A673 (cell line): ENCODE results near the gene PRICKLE1. TPM values are rescaled to one million over a fixed set of nuclear protein-coding genes. Genes with fewer than 3 reads are reported as not detected.

Source experiments
- BruUV-seq: library from RNA; stranded (reverse); fragments of 400-500 nt; replicated peaks from 2 replicates; lab custom pipeline; 2021; lab: Mats Ljungman, UMichigan
- CTCF ChIA-PET: fragments of 300-600 bp; sonication (Branson Sonifier 250); formaldehyde crosslinking; loops from one replicate; lab custom pipeline; 2022; ENCODE audit warnings: antibody characterized with exemption; lab: Charles Lee
- POLR2A ChIA-PET: fragments of 300-600 bp; sonication (Branson Sonifier 250); formaldehyde crosslinking; loops from one replicate; lab custom pipeline; 2022; ENCODE audit warnings: antibody characterized with exemption; ENCODE audit not compliant: low non-redundant PET; lab: Charles Lee
- DNase-seq: peaks from one replicate; pipeline ENCODE4 v3.0.0-alpha.2; 2015; ENCODE audit warnings: low spot score
- H3K27ac ChIP-seq: fragments of 200-600 bp; sonication (generic); 2 replicates; pipeline ENCODE4 v1.5.1; 2016; ENCODE audit warnings: mixed run types, low read depth, mild to moderate bottlenecking, mixed read lengths, antibody characterized with exemption, low read length; ENCODE audit not compliant: poor library complexity, severe bottlenecking
- H3K27me3 ChIP-seq: fragments of 200-600 bp; sonication (generic); replicated peaks from 2 replicates; pipeline ENCODE4 v1.6.1; 2017; ENCODE audit warnings: mixed run types, low read depth, mild to moderate bottlenecking, mixed read lengths, antibody characterized with exemption, low read length; ENCODE audit not compliant: insufficient read depth, poor library complexity
- H3K36me3 ChIP-seq: fragments of 200-600 bp; sonication (generic); 2 replicates; pipeline ENCODE4 v1.6.1; 2016; ENCODE audit warnings: mixed run types, mild to moderate bottlenecking, mixed read lengths, antibody characterized with exemption, low read length; ENCODE audit not compliant: insufficient read depth, poor library complexity, severe bottlenecking
- H3K4me1 ChIP-seq: fragments of 200-600 bp; sonication (generic); 2 replicates; pipeline ENCODE4 v1.6.1; 2017; ENCODE audit warnings: mixed run types, mild to moderate bottlenecking, mixed read lengths, antibody characterized with exemption, low read length; ENCODE audit not compliant: insufficient read depth, poor library complexity, severe bottlenecking
- H3K4me3 ChIP-seq: fragments of 200-600 bp; sonication (generic); 2 replicates; pipeline ENCODE4 v1.5.1; 2016; ENCODE audit warnings: low read depth, mixed run types, mild to moderate bottlenecking, mixed read lengths, low read length; ENCODE audit not compliant: poor library complexity, severe bottlenecking
- H3K9me3 ChIP-seq: fragments of 200-600 bp; sonication (generic); 2 replicates; pipeline ENCODE4 v1.6.1; 2016; ENCODE audit warnings: mixed run types, low read depth, mild to moderate bottlenecking, mixed read lengths, antibody characterized with exemption, low read length; ENCODE audit not compliant: poor library complexity, severe bottlenecking
- CTCF ChIP-seq: fragments of 300-800, 200-600 bp; sonication (generic); conservative IDR thresholded peaks from 2 replicates; pipeline ENCODE4 v1.5.1; 2017; ENCODE audit warnings: low read depth, mild to moderate bottlenecking, antibody characterized with exemption, low read length, moderate library complexity, mixed read lengths
- EZH2 ChIP-seq: fragments of 200-600 bp; sonication (generic); IDR thresholded peaks from 2 replicates; pipeline ENCODE4 v1.6.1; 2017; ENCODE audit warnings: borderline replicate concordance, low read depth, mild to moderate bottlenecking, mixed read lengths, antibody characterized with exemption, low read length; ENCODE audit not compliant: poor library complexity, severe bottlenecking
- intact Hi-C: fragments of 100-400 bp; cut with micrococcal nuclease; formaldehyde crosslinking; loops from one replicate; pipeline ENCODE4 v1.10.0; 2022; ENCODE audit not compliant: unreplicated experiment
- total RNA-seq: library from RNA; stranded (reverse); gene quantifications from 2 replicates; pipeline ENCODE4 v1.2.3, GENCODE V29; 2021

The PRICKLE1 gene
- total RNA-seq, 1 experiment from 2014 or later, result 1.1 TPM

- ChIA-PET POLR2A (no interaction called here), CTCF (no interaction called here)
- Histone ChIP-seq H3K36me3 (no peaks in the 10 kb centered on the region), H3K4me1 (peaks cover 26% of the 10 kb centered on the region), H3K9me3 (no peaks in the 10 kb centered on the region), H3K27me3 (peaks cover 26% of the 10 kb centered on the region), H3K27ac (no peak overlapping the region), H3K4me3 (peak overlapping the region; percentile 59)
- no peak for TF ChIP-seq EZH2
- TF ChIP-seq CTCF, result peak; percentile 53
- intact Hi-C loops, result loop anchor here (5.0 kb wide), 3 partner anchors 106 to 749 kb away; no protein-coding TSS in a partner anchor
- peak; percentile 58 for DNase-seq
- BruUV-seq, result no TSS peak
Observed at GRCh38 chr12:42588524-42589464, 752 bp downstream of the PRICKLE1 start.

GRCh38 chr12:42587601-42588523 is 1.7 kb downstream of the PRICKLE1 start:
- H3K4me1 ChIP-seq, result peaks cover 26% of the 10 kb centered on the region
- no TSS peak for BruUV-seq
- no peaks in the 10 kb centered on the region for H3K36me3 ChIP-seq
- POLR2A ChIA-PET, result no interaction called here
- H3K27ac ChIP-seq, result no peak overlapping the region
- H3K9me3 ChIP-seq, result no peaks in the 10 kb centered on the region
- DNase-seq, result peak; percentile 47
- H3K4me3 ChIP-seq, result no peak overlapping the region
- no peak for TF ChIP-seq EZH2
- no peak for TF ChIP-seq CTCF
- H3K27me3 ChIP-seq, result peaks cover 26% of the 10 kb centered on the region
- CTCF ChIA-PET, result no interaction called here
- intact Hi-C loops, result loop anchor here (5.0 kb wide), 3 partner anchors 106 to 749 kb away; no protein-coding TSS in a partner anchor

GRCh38 chr12:42586268-42586667 is 3.3 kb downstream of the PRICKLE1 start:
- H3K9me3 ChIP-seq, result no peaks in the 10 kb centered on the region
- no TSS peak for BruUV-seq
- peaks cover 26% of the 10 kb centered on the region for H3K4me1 ChIP-seq
- H3K27me3 ChIP-seq, result peaks cover 21% of the 10 kb centered on the region
- TF ChIP-seq EZH2, result no peak
- no peak for TF ChIP-seq CTCF
- POLR2A ChIA-PET, result no interaction called here
- no peak overlapping the region for H3K27ac ChIP-seq
- no peaks in the 10 kb centered on the region for H3K36me3 ChIP-seq
- intact Hi-C loops, result loop anchor here (5.0 kb wide), 3 partner anchors 104 to 751 kb away; no protein-coding TSS in a partner anchor
- DNase-seq, result no peak
- CTCF ChIA-PET, result no interaction called here
- H3K4me3 ChIP-seq, result no peak overlapping the region
